Measurements from ENCODE around the gene NR2F6. TPM values are rescaled to one million over a fixed set of nuclear protein-coding genes. Genes with fewer than 3 reads are reported as not detected.

NR2F6 gene
- total and polyA plus RNA-seq, 4 donors = 26.1 to 65.5 (median 27.4) TPM

DNA sequence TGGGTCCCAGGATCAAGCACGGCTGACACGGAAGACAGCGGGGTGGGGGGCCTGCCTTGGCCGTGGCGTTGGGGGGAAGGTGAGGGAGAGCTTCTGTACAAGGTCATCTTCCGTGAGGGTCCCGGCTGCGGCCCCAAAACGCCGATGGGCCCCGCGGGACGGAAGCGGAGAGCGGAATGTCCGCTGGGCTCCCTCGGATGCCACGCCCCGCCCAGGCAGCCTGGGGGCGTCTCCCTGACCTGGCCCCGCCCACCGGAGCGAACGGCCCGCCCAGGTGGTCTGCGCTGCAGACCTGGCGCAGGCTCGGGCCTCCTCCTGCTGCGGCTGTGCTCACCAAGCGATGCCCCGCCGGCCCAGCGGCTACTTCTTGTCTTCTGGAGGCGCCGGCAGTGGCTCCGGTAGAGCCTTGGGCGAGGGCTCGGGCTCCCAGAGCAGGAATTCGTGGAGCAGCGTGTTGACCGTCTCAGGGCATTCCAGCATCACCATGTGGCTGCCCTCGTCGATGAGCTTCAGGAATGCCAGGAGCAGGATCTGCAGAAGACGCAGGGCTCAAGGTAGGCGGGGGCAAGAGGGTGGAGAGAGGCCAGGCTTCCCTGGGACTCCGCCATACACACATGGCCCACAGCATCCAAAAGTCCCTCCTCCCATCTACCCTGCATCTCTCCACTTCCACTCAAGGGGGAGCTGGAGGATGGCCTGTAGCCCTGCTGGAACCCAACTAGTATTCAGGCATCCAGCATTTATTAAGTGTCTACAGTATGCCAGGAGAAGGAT, 46.8 kb upstream of the NR2F6 start:
- no peaks in the 10 kb centered on the region for H3K9me3 ChIP-seq (ENCODE audit: control insufficient read depth in 4 of 4, insufficient read depth in 3 of 4, low read length in 3 of 4)
- ATAC-seq (ENCODE audit: insufficient read depth, low FRiP score) = peak; percentile 82
- WGBS, 2 donors = 4 to 5% methylated on average over 35 to 46 of the region's 46 CpGs
- H3K36me3 ChIP-seq (ENCODE audit: control insufficient read depth in 4 of 4, insufficient read depth in 4 of 4, low read length in 4 of 4) = peaks cover 0 to 4% (median 0%) of the 10 kb centered on the region in 4 donors
- peak overlapping the region; percentile 2 for H3K4me3 ChIP-seq
- no peaks in the 10 kb centered on the region for H3K27me3 ChIP-seq (ENCODE audit: control insufficient read depth in 3 of 3, insufficient read depth in 3 of 3, low read length in 2 of 3)
- TF ChIP-seq CTCF (IDR thresholded peaks at IDR 0.05; ENCODE audit: control extremely low read depth, extremely low read depth) = peak; percentile 79
- DNase-seq = peak; percentile 84 to 85 (median 84)
- no peak overlapping the region for H3K9ac ChIP-seq (ENCODE audit: insufficient read depth in 1 of 2, low read length in 2 of 2)
- H3K27ac ChIP-seq (ENCODE audit: low read depth in 1 of 2, low read length in 1 of 2) = peak overlapping the region in 1 of 2 donors; percentile 62
- peaks cover 0 to 6% (median 0%) of the 10 kb centered on the region in 5 donors for H3K4me1 ChIP-seq (ENCODE audit: control insufficient read depth in 5 of 5, insufficient read depth in 5 of 5, low read length in 5 of 5)

DNA sequence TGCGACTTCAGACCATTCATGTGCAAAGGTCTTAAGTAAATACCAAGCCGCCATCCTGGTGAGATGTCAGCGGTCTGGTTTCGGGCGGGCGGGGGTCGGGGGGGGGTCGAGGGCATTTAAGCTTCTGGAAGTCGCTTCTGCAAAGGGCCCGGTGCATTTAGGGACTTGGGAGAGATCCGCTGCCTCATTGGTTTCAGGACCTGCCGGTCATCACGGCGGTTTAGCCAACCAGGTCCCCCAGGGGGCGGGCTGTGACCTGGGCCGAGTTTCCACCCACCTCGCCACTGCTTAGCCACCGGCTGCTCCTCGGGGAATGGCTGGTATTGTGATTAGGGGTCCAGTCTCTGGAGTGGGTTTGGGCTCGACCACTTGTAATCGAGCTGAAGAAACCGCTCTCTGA, 43.8 kb upstream of the NR2F6 start:
- no peak overlapping the region for H3K27ac ChIP-seq (ENCODE audit: low read depth in 1 of 2, low read length in 1 of 2)
- DNase-seq (peak; percentile 47 to 82 (median 68)), ATAC-seq (ENCODE audit: insufficient read depth, low FRiP score) (no peak)
- H3K36me3 ChIP-seq (ENCODE audit: control insufficient read depth in 4 of 4, insufficient read depth in 4 of 4, low read length in 4 of 4) = no peaks in the 10 kb centered on the region
- H3K9ac ChIP-seq (ENCODE audit: insufficient read depth in 1 of 2, low read length in 2 of 2) = no peak overlapping the region
- WGBS, 2 donors = 15 to 20% methylated on average over 22 of the region's 22 CpGs
- H3K9me3 ChIP-seq (ENCODE audit: control insufficient read depth in 4 of 4, insufficient read depth in 3 of 4, low read length in 3 of 4) = no peaks in the 10 kb centered on the region
- no peak overlapping the region for H3K4me3 ChIP-seq
- H3K27me3 ChIP-seq (ENCODE audit: control insufficient read depth in 3 of 3, insufficient read depth in 3 of 3, low read length in 2 of 3) = no peaks in the 10 kb centered on the region
- no peak for TF ChIP-seq CTCF (IDR thresholded peaks at IDR 0.05; ENCODE audit: control extremely low read depth, extremely low read depth)
- peaks cover 0 to 6% (median 0%) of the 10 kb centered on the region in 5 donors for H3K4me1 ChIP-seq (ENCODE audit: control insufficient read depth in 5 of 5, insufficient read depth in 5 of 5, low read length in 5 of 5)

GRCh38 chr19:17286752-17287151, 41.0 kb upstream of the NR2F6 start:
- ATAC-seq (ENCODE audit: insufficient read depth, low FRiP score) (no peak), DNase-seq (no peak)
- H3K27ac ChIP-seq (ENCODE audit: low read depth in 1 of 2, low read length in 1 of 2) = no peak overlapping the region

More at GRCh38 chr19:17286752-17287151, 41.0 kb upstream of the NR2F6 start:
- TF ChIP-seq CTCF (IDR thresholded peaks at IDR 0.05; ENCODE audit: control extremely low read depth, extremely low read depth) = no peak
- WGBS, 2 donors = 92 to 94% methylated on average over 9 of the region's 9 CpGs
- Histone ChIP-seq H3K9me3 (ENCODE audit: control insufficient read depth in 4 of 4, insufficient read depth in 3 of 4, low read length in 3 of 4) (no peaks in the 10 kb centered on the region), H3K9ac (ENCODE audit: insufficient read depth in 1 of 2, low read length in 2 of 2) (no peak overlapping the region), H3K4me3 (no peak overlapping the region), H3K4me1 (ENCODE audit: control insufficient read depth in 5 of 5, insufficient read depth in 5 of 5, low read length in 5 of 5) (peaks cover 0 to 7% (median 0%) of the 10 kb centered on the region in 5 donors), H3K27me3 (ENCODE audit: control insufficient read depth in 3 of 3, insufficient read depth in 3 of 3, low read length in 2 of 3) (peaks cover 0 to 3% (median 0%) of the 10 kb centered on the region in 3 donors), H3K36me3 (ENCODE audit: control insufficient read depth in 4 of 4, insufficient read depth in 4 of 4, low read length in 4 of 4) (no peaks in the 10 kb centered on the region)
